ENCODE data around the gene NBPF20.
"Not testable (repeated sequence)": the region's sequence is repeated elsewhere in the genome, so short reads cannot be mapped to it uniquely, and the experiment has no call there.

Gene NBPF20

DNA sequence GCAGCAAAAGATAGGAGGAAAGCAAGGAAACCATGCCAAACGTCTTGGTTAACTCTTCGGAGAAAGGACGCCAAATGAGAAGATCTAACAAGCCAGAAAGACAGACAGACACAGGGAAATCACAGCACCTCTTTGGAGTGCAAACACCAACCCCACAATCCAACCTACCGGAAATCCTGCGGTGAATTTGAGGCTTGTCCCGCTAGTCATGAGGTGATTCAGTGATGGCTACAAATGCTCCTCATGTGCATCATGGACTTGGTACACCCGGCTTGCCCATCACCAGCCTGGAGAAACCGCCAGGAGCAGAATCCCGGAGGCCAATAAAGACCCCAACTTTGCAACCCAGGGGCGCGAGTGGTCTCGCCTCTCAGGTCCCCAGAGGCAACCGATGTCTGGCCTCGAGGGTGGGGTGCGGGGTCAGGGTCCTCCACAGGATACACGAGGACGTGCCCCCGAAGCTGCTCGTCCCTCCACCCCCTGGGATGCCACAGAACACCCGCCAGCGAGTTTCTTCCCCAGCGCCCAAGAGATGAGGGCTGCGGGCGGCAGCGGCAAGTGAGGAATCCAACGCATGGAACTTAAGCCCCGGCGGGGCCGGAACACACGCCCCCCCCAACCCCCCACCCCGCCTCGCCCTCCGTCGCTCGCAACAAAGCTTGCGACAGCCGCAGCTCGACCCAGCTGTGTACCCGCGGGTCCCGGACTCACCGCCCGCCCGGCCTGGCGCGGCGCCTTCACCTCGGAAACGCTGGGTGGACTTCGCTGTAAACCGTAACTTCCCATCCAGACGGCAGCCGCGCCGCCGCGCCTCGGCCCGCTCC, 579 bp downstream of the NBPF20 start:
- peak overlapping the region; percentile 75 for H3K4me3 ChIP-seq (ENCODE audit: low read length)

DNA sequence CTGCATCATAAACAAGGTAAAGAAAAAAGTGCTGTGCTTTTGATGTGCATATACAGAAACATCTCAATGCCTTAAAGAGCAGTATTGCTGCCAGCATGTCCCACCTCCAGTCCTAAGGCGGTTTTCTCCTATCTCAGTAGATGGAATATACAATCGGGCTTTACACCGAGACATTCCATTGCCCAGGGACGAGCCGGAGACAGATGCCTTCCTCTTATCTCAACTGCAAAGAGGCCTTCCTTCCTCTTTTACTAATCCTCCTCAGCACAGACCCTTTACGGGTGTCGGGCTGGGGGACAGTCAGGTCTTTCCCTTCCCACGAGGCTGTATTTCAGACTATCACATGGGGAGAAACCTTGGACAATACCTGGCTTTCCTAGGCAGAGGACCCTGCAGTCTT, 10.3 kb downstream of the NBPF20 start:
- not testable (repeated sequence) for H3K4me3 ChIP-seq (ENCODE audit: low read length)

DNA sequence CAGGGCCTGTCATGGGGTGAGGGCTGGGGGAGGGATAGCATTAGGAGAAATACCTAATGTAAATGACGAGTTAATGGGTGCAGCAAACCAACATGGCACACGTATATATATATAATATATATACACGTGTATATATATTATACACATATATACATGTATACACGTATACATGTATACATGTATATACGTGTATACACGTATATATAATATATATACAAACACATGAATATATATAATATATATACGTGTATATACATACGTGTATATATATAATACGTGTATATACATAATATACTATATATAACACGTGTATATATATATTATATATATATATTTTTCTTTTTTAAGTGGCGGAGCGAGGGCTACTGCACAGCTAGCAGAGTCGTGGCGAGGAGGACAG, 18.1 kb downstream of the NBPF20 start:
- H3K4me3 ChIP-seq (ENCODE audit: low read length), result not testable (repeated sequence)

DNA sequence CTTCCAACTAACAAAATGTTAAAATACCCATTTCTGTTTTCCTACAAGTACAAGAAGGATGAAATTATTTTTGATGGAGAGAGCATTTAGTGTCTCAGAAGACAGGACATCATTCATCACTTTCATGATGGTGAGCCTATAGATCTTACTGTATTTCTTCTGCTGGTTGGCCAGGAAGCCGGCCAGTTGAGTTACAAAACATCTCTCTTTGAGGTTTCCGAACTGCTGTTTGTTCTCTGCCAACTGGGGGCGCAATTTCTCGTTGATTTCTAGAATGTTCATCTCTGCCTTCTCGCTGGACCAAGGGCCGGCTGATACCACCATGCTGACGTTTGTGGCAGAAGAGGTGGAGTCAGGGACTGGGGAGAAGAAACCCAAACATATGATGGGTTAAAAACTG, 20.5 kb downstream of the NBPF20 start:
- H3K4me3 ChIP-seq (ENCODE audit: low read length), result not testable (repeated sequence)

DNA sequence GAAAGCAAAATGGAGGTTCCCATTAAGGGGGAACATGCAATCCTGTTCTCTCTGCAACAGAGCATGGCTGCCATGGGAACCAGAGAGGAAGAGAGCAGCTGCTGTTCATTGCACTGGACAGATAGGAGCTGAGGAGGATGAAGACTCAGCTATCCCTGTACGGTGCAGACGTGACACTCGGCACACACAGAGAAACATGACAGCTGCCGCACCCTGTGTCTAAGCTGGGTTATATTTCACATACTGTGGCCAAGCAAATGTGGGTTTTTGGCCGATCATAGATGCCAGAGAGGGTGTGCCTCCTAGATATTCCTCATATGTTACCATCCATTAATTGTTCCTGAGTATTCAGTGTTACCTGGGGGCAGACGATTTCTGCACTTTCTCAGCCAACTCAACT, 24.7 kb downstream of the NBPF20 start:
- not testable (repeated sequence) for H3K4me3 ChIP-seq (ENCODE audit: low read length)

Measured in GM08714 (cell line).